ENCODE measurements around the gene MIAT.

GRCh38 chr22:26610996-26611395, 46.4 kb upstream of the MIAT start:
- TF ChIP-seq POLR2A (IDR thresholded peaks at IDR 0.05) (no peak), CTCF (IDR thresholded peaks at IDR 0.05) (no peak)
